SK-N-SH (cell line): ENCODE measurements around the gene ASCC3. TPM values are rescaled to one million over a fixed set of nuclear protein-coding genes. Genes with fewer than 3 reads are reported as not detected.

ENCODE experiments used
- CTCF ChIA-PET: fragments of 300-600, 350-600 bp; formaldehyde crosslinking; extraction: SDS; loops from one replicate; lab custom pipeline; 2021; lab: Yijun Ruan, JAX
- POLR2A ChIA-PET: fragments of 350-600 bp; sonication (Branson Sonifier 250); formaldehyde crosslinking; extraction: SDS; loops from one replicate; lab custom pipeline; 2020; ENCODE audit warnings: antibody characterized with exemption, inconsistent platforms; lab: Yijun Ruan, JAX
- DNase-seq: peaks from one replicate; pipeline ENCODE4 v3.0.0; 2012
- H2AFZ ChIP-seq: fragments of 200-600 bp; sonication (generic); 2 replicates; pipeline ENCODE4 v1.8.1; 2016; ENCODE audit warnings: antibody characterized with exemption, mild to moderate bottlenecking, low read depth
- H3F3A ChIP-seq: fragments of 200-600 bp; sonication (generic); replicated peaks from 2 replicates; pipeline ENCODE3; 2016; ENCODE audit warnings: antibody characterized with exemption, mild to moderate bottlenecking; ENCODE audit not compliant: insufficient read depth
- H3K27ac ChIP-seq, 2 experiments: fragments of 200-500 bp in 1 of 2; fragments of 200-600 bp in 1 of 2; sonication (Bioruptor generic) in 1 of 2; sonication (generic), shearing (Covaris generic) in 1 of 2; 2 replicates each; pipeline versions ENCODE4 v1.5.1 to v1.6.1; 2014 to 2016; ENCODE audit warnings: low read depth in 2 of 2, inconsistent platforms in 1 of 2, low read length in 1 of 2, mild to moderate bottlenecking in 1 of 2, mixed read lengths in 1 of 2
- H3K27me3 ChIP-seq: fragments of 200-600 bp; sonication (generic), shearing (Covaris generic); 2 replicates; pipeline ENCODE4 v1.6.1; 2016; ENCODE audit warnings: mixed run types; ENCODE audit not compliant: insufficient read depth
- H3K36me3 ChIP-seq, 2 experiments: fragments of 200-500 bp in 1 of 2; fragments of 200-600 bp in 1 of 2; sonication (Bioruptor generic) in 1 of 2; sonication (generic) in 1 of 2; replicated peaks in 1 of 2; 2 replicates each; pipeline versions ENCODE3 to v1.5.1; 2014 to 2016; ENCODE audit warnings: low read length in 1 of 2, mild to moderate bottlenecking in 1 of 2; ENCODE audit not compliant: insufficient read depth in 2 of 2, control insufficient read depth in 1 of 2
- H3K4me1 ChIP-seq, 2 experiments: fragments of 200-500 bp in 1 of 2; fragments of 200-600 bp in 1 of 2; sonication (Bioruptor generic) in 1 of 2; sonication (generic), shearing (Covaris generic) in 1 of 2; 2 replicates each; pipeline versions ENCODE4 v1.5.1 to v1.6.1; 2014 to 2016; ENCODE audit warnings: low read depth in 1 of 2, low read length in 1 of 2, mixed run types in 1 of 2; ENCODE audit not compliant: insufficient read depth in 2 of 2, control insufficient read depth in 1 of 2
- H3K4me2 ChIP-seq: fragments of 200-600 bp; sonication (generic), shearing (Covaris generic); 2 replicates; pipeline ENCODE4 v1.6.1; 2017; ENCODE audit warnings: mixed run types
- H3K4me3 ChIP-seq, 2 experiments: fragments of 200-500 bp in 1 of 2; fragments of 200-600 bp in 1 of 2; sonication (Bioruptor generic) in 1 of 2; sonication (generic), shearing (Covaris generic) in 1 of 2; 2 replicates each; pipeline versions ENCODE4 v1.5.1 to v1.8.1; 2014 to 2016; ENCODE audit warnings: low read depth in 2 of 2, inconsistent platforms in 1 of 2, low read length in 1 of 2, mild to moderate bottlenecking in 1 of 2, mixed read lengths in 1 of 2, moderate library complexity in 1 of 2
- H3K79me2 ChIP-seq: fragments of 200-600 bp; sonication (generic); 2 replicates; pipeline ENCODE4 v1.8.1; 2017; ENCODE audit warnings: mild to moderate bottlenecking; ENCODE audit not compliant: insufficient read depth
- H3K9ac ChIP-seq: fragments of 200-600 bp; sonication (generic); 2 replicates; pipeline ENCODE4 v1.6.1; 2017; ENCODE audit warnings: mixed run types
- H3K9me2 ChIP-seq: fragments of 200-600 bp; sonication (generic); 2 replicates; pipeline ENCODE4 v1.6.1; 2017; ENCODE audit warnings: mixed run types
- H3K9me3 ChIP-seq: fragments of 200-600 bp; sonication (generic); 2 replicates; pipeline ENCODE4 v1.6.1; 2017; ENCODE audit warnings: mixed run types, mild to moderate bottlenecking, moderate library complexity
- H4K20me1 ChIP-seq: fragments of 200-600 bp; sonication (generic); 2 replicates; pipeline ENCODE4 v1.6.1; 2017; ENCODE audit warnings: mild to moderate bottlenecking, mixed run types; ENCODE audit not compliant: insufficient read depth
- ELF1 ChIP-seq: IDR thresholded peaks from 2 replicates; pipeline ENCODE4 v1.4.0; 2012
- EP300 ChIP-seq, 2 experiments: IDR thresholded peaks; 2 replicates each; pipeline versions ENCODE4 v1.4.0 to v1.6.1; 2012; ENCODE audit warnings: borderline replicate concordance in 1 of 2, low read depth in 1 of 2, low read length in 1 of 2
- EZH2phosphoT487 ChIP-seq: fragments of 200-600 bp; sonication (generic); IDR thresholded peaks from 2 replicates; pipeline ENCODE4 v1.6.1; 2017; ENCODE audit warnings: low read depth, mixed run types, mild to moderate bottlenecking, antibody characterized with exemption, moderate library complexity, borderline replicate concordance
- FOSL2 ChIP-seq: IDR thresholded peaks from 2 replicates; pipeline ENCODE4 v1.4.0; 2012; ENCODE audit warnings: low read depth, mild to moderate bottlenecking, moderate library complexity, borderline replicate concordance
- GABPA ChIP-seq: IDR thresholded peaks from 2 replicates; pipeline ENCODE4 v1.4.0; 2012; ENCODE audit warnings: low read depth, mild to moderate bottlenecking
- GATA2 ChIP-seq: sonication (generic); formaldehyde crosslinking; IDR thresholded peaks from 2 replicates; pipeline ENCODE4 v1.5.0; 2020; ENCODE audit warnings: mild to moderate bottlenecking, missing genetic modification reagents
- IRF3 ChIP-seq: fragments of 150-350 bp; IDR thresholded peaks from 2 replicates; pipeline ENCODE4 v1.6.1; 2016; ENCODE audit warnings: mild to moderate bottlenecking, low read depth, low read length
- MEF2A ChIP-seq: IDR thresholded peaks from 2 replicates; pipeline ENCODE4 v1.4.0; 2012; ENCODE audit warnings: low read depth, borderline replicate concordance
- MXI1 ChIP-seq: IDR thresholded peaks from 2 replicates; pipeline ENCODE4 v1.6.1; 2012; ENCODE audit warnings: mild to moderate bottlenecking, low read depth, low read length, improper control_type of control experiment
- NRF1 ChIP-seq: IDR thresholded peaks from 2 replicates; pipeline ENCODE4 v1.6.1; 2012; ENCODE audit warnings: low read depth, mild to moderate bottlenecking, low read length
- PBX3 ChIP-seq: IDR thresholded peaks from 2 replicates; pipeline ENCODE4; 2012
- RAD21 ChIP-seq: IDR thresholded peaks from 2 replicates; pipeline ENCODE4 v1.6.1; 2012; ENCODE audit warnings: mild to moderate bottlenecking, low read length
- RFX5 ChIP-seq: IDR thresholded peaks from 2 replicates; pipeline ENCODE4 v1.6.1; 2012; ENCODE audit warnings: mild to moderate bottlenecking, improper control_type of control experiment, low read length
- RXRA ChIP-seq: IDR thresholded peaks from 2 replicates; pipeline ENCODE4 v1.4.0; 2012; ENCODE audit warnings: low read depth, mild to moderate bottlenecking, borderline replicate concordance
- SMC3 ChIP-seq: IDR thresholded peaks from 2 replicates; pipeline ENCODE4 v1.6.1; 2012; ENCODE audit warnings: low read depth, low read length, improper control_type of control experiment
- TEAD4 ChIP-seq: IDR thresholded peaks from 2 replicates; pipeline ENCODE4 v1.4.0; 2012; ENCODE audit warnings: mild to moderate bottlenecking, borderline replicate concordance; ENCODE audit not compliant: insufficient read depth
- WGBS: methylation state at CpG from one replicate; pipeline ENCODE4 v1.1.6; 2017; ENCODE audit warnings: low lambda C conversion rate; 5-methylcytosine and 5-hydroxymethylcytosine counted together
- polyA plus RNA-seq, 3 experiments: library from polyadenylated mRNA; depleted of rRNA; stranded (reverse); fragments of >200 nt; gene quantifications; 2 replicates each; pipeline ENCODE4 v1.2.3, GENCODE V29; 2012

ASCC3 gene
- polyA plus RNA-seq, 1 of the 3 experiments (the other 2 are of a cell fraction), result 17.9 TPM

- no peak for TF ChIP-seq MXI1
- TF ChIP-seq GABPA, result no peak
- no peak for TF ChIP-seq RXRA
- TF ChIP-seq, all 33 proteins: peak for 0
- Histone ChIP-seq H3K4me3 (no peak overlapping the region), H3K9me3 (no peaks in the 10 kb centered on the region), H3K36me3 (peaks cover 11 to 12% of the 10 kb centered on the region in 2 experiments), H3F3A (peaks cover 10% of the 10 kb centered on the region), H3K27me3 (no peaks in the 10 kb centered on the region), H3K27ac (no peak overlapping the region), H3K4me2 (no peak overlapping the region), H3K9ac (no peak overlapping the region), H3K79me2 (no peaks in the 10 kb centered on the region), H2AFZ (no peak overlapping the region), H3K4me1 (no peaks in the 10 kb centered on the region), H4K20me1 (no peaks in the 10 kb centered on the region), H3K9me2 (no peaks in the 10 kb centered on the region)
- ChIA-PET POLR2A (no interaction called here), CTCF (interaction anchor here (1.8 kb wide), 1 partner anchor 11 kb away, joined by 5 read pairs; no protein-coding TSS in a partner anchor)
- 93% methylated on average over 4 of the region's 4 CpGs for WGBS
- no peak for DNase-seq
Observed at GRCh38 chr6:100575921-100576320, 305.2 kb downstream of the ASCC3 start.

- TF ChIP-seq RAD21 (no peak), EZH2phosphoT487 (no peak), RFX5 (no peak), EP300 (IDR thresholded peaks at IDR 0.05; ENCODE audit: borderline replicate concordance in 1 of 2, low read depth in 1 of 2, low read length in 1 of 2) (no peak), FOSL2 (no peak), PBX3 (no peak), MEF2A (no peak), RXRA (no peak), ELF1 (no peak), GABPA (no peak), NRF1 (no peak), SMC3 (no peak), IRF3 (no peak), TEAD4 (no peak), GATA2 (CRISPR knock-in tag) (no peak)
- Histone ChIP-seq H3K36me3 (peaks cover 16 to 17% of the 10 kb centered on the region in 2 experiments), H2AFZ (no peak overlapping the region), H4K20me1 (no peaks in the 10 kb centered on the region), H3K79me2 (no peaks in the 10 kb centered on the region), H3K9me2 (no peaks in the 10 kb centered on the region), H3K4me3 (no peak overlapping the region), H3K9me3 (no peaks in the 10 kb centered on the region), H3K4me1 (no peaks in the 10 kb centered on the region), H3K4me2 (no peak overlapping the region), H3K9ac (no peak overlapping the region), H3K27me3 (no peaks in the 10 kb centered on the region), H3K27ac (no peak overlapping the region), H3F3A (peaks cover 8% of the 10 kb centered on the region)
- DNase-seq, result no peak
- ChIA-PET CTCF (interaction anchor here (1.1 to 1.3 kb wide), 3 partner anchors 16 to 707 kb away, joined by 3 read pairs; no protein-coding TSS in a partner anchor), POLR2A (no interaction called here)
- WGBS, result 100% methylated on average over 2 of the region's 2 CpGs
Observed at GRCh38 chr6:100574836-100575235, 306.3 kb downstream of the ASCC3 start.
